ENCODE results near the gene BTF3.

BTF3 gene

GRCh38 chr5:73499187-73499586 lies 945 bp downstream of the BTF3 start:
- peak overlapping the region; percentile 97 for H3K27ac ChIP-seq (ENCODE audit: low read length)
- H3K4me1 ChIP-seq (ENCODE audit: insufficient read depth, low read length), result peaks cover 41% of the 10 kb centered on the region
- peaks cover 48% of the 10 kb centered on the region for H4K20me1 ChIP-seq (ENCODE audit: insufficient read depth, low read length)
- H2AFZ ChIP-seq (ENCODE audit: low read depth, low read length), result peak overlapping the region; percentile 96; the same call in 1 of the 2 replicates
- peaks cover 59% of the 10 kb centered on the region for H3K79me2 ChIP-seq (ENCODE audit: insufficient read depth, low read length)
- peak overlapping the region; percentile 72 to 75 for H3K4me3 ChIP-seq (ENCODE audit: low read depth in 1 of 2, low read length in 2 of 2)
- no peaks in the 10 kb centered on the region for H3K27me3 ChIP-seq (ENCODE audit: insufficient read depth, low read length, poor library complexity)
- peaks cover 56% of the 10 kb centered on the region for H3K36me3 ChIP-seq (ENCODE audit: insufficient read depth, low read length)
- TF ChIP-seq EZH2 (IDR thresholded peaks at IDR 0.05; ENCODE audit: borderline replicate concordance, low read depth, low read length, severe bottlenecking), result no peak
- no peak for TF ChIP-seq CTCF (IDR thresholded peaks at IDR 0.05; ENCODE audit: borderline replicate concordance, extremely low read depth, low read length, poor library complexity, severe bottlenecking)
- H3K4me2 ChIP-seq (ENCODE audit: insufficient read depth, low read length), result peak overlapping the region; percentile 72
- DNase-seq (no peak), ATAC-seq (ENCODE audit: insufficient read depth, low read depth) (no peak)
- no peaks in the 10 kb centered on the region for H3K9me3 ChIP-seq (ENCODE audit: insufficient read depth, low read length, severe bottlenecking)
- peak overlapping the region; percentile 93 for H3K9ac ChIP-seq (ENCODE audit: low read depth, low read length)

GRCh38 chr5:73499756-73500155 lies 1.5 kb downstream of the BTF3 start:
- no peak for TF ChIP-seq EZH2 (IDR thresholded peaks at IDR 0.05; ENCODE audit: borderline replicate concordance, low read depth, low read length, severe bottlenecking)
- TF ChIP-seq CTCF (IDR thresholded peaks at IDR 0.05; ENCODE audit: borderline replicate concordance, extremely low read depth, low read length, poor library complexity, severe bottlenecking), result no peak
- H2AFZ ChIP-seq (ENCODE audit: low read depth, low read length), result no peak overlapping the region
- peak overlapping the region; percentile 97 for H3K27ac ChIP-seq (ENCODE audit: low read length)
- H4K20me1 ChIP-seq (ENCODE audit: insufficient read depth, low read length), result peaks cover 50% of the 10 kb centered on the region
- ATAC-seq (ENCODE audit: insufficient read depth, low read depth) (no peak), DNase-seq (no peak)
- H3K4me2 ChIP-seq (ENCODE audit: insufficient read depth, low read length), result peak overlapping the region; percentile 72
- H3K9me3 ChIP-seq (ENCODE audit: insufficient read depth, low read length, severe bottlenecking), result no peaks in the 10 kb centered on the region
- H3K9ac ChIP-seq (ENCODE audit: low read depth, low read length), result peak overlapping the region; percentile 93
- peaks cover 59% of the 10 kb centered on the region for H3K79me2 ChIP-seq (ENCODE audit: insufficient read depth, low read length)
- peaks cover 62% of the 10 kb centered on the region for H3K36me3 ChIP-seq (ENCODE audit: insufficient read depth, low read length)
- peaks cover 41% of the 10 kb centered on the region for H3K4me1 ChIP-seq (ENCODE audit: insufficient read depth, low read length)
- no peaks in the 10 kb centered on the region for H3K27me3 ChIP-seq (ENCODE audit: insufficient read depth, low read length, poor library complexity)
- peak overlapping the region; percentile 72 to 75 for H3K4me3 ChIP-seq (ENCODE audit: low read depth in 1 of 2, low read length in 2 of 2)

- Histone ChIP-seq H3K27me3 (ENCODE audit: insufficient read depth, low read length, poor library complexity) (no peaks in the 10 kb centered on the region), H3K4me1 (ENCODE audit: insufficient read depth, low read length) (peaks cover 40% of the 10 kb centered on the region), H3K36me3 (ENCODE audit: insufficient read depth, low read length) (peaks cover 78% of the 10 kb centered on the region), H4K20me1 (ENCODE audit: insufficient read depth, low read length) (peaks cover 51% of the 10 kb centered on the region), H3K4me3 (ENCODE audit: low read depth in 1 of 2, low read length in 2 of 2) (no peak overlapping the region; a peak in 1 of 4 replicates), H3K9ac (ENCODE audit: low read depth, low read length) (no peak overlapping the region), H3K9me3 (ENCODE audit: insufficient read depth, low read length, severe bottlenecking) (no peaks in the 10 kb centered on the region), H3K4me2 (ENCODE audit: insufficient read depth, low read length) (peak overlapping the region; percentile 72), H3K79me2 (ENCODE audit: insufficient read depth, low read length) (peaks cover 59% of the 10 kb centered on the region), H3K27ac (ENCODE audit: low read length) (no peak overlapping the region), H2AFZ (ENCODE audit: low read depth, low read length) (no peak overlapping the region)
- no peak for DNase-seq
- ATAC-seq (ENCODE audit: insufficient read depth, low read depth), result no peak
- TF ChIP-seq EZH2 (IDR thresholded peaks at IDR 0.05; ENCODE audit: borderline replicate concordance, low read depth, low read length, severe bottlenecking) (no peak), CTCF (IDR thresholded peaks at IDR 0.05; ENCODE audit: borderline replicate concordance, extremely low read depth, low read length, poor library complexity, severe bottlenecking) (no peak)
Observed at GRCh38 chr5:73501406-73501805, 3.2 kb downstream of the BTF3 start.

Data from DND-41 (cell line).